OCI-M2 (cell line): ENCODE measurements around the gene GPHB5.
"Not testable (repeated sequence)": the region's sequence is repeated elsewhere in the genome, so short reads cannot be mapped to it uniquely, and the experiment has no call there.

Source experiments
- DNase-seq: peaks from one replicate; lab custom pipeline; 2025; ENCODE audit not compliant: unreplicated experiment; lab: John Stamatoyannopoulos, UW

The GPHB5 gene

GRCh38 chr14:63296060-63296563 is 22.6 kb downstream of the GPHB5 start:
- DNase-seq, result no peak

GRCh38 chr14:63295231-63295685 is 23.5 kb downstream of the GPHB5 start:
- DNase-seq, result no peak

- no peak for DNase-seq
Measured at GRCh38 chr14:63292805-63293204, 25.9 kb downstream of the GPHB5 start.

GRCh38 chr14:63290741-63291430 is 27.8 kb downstream of the GPHB5 start:
- DNase-seq, result no peak

GRCh38 chr14:63288853-63289252 is 29.9 kb downstream of the GPHB5 start:
- no peak for DNase-seq

GRCh38 chr14:63287666-63288483 is 30.9 kb downstream of the GPHB5 start:
- DNase-seq, result no peak

- DNase-seq, result no peak
Measured at GRCh38 chr14:63286071-63286470, 32.7 kb downstream of the GPHB5 start.

GRCh38 chr14:63283884-63284248 is 34.9 kb downstream of the GPHB5 start:
- no peak for DNase-seq

- no peak for DNase-seq
Measured at GRCh38 chr14:63282997-63283883, 35.5 kb downstream of the GPHB5 start.

- not testable (repeated sequence) for DNase-seq
Measured at GRCh38 chr14:63279933-63280332, 38.8 kb downstream of the GPHB5 start.

- DNase-seq, result no peak
Measured at GRCh38 chr14:63277591-63278183, 41.0 kb downstream of the GPHB5 start.

GRCh38 chr14:63276492-63277342 is 42.0 kb downstream of the GPHB5 start:
- no peak for DNase-seq

GRCh38 chr14:63276016-63276415 is 42.7 kb downstream of the GPHB5 start:
- no peak for DNase-seq

GRCh38 chr14:63275611-63276010 is 43.1 kb downstream of the GPHB5 start:
- DNase-seq, result no peak

- no peak for DNase-seq
Measured at GRCh38 chr14:63273717-63274655, 44.7 kb downstream of the GPHB5 start.

GRCh38 chr14:63273129-63273528 is 45.6 kb downstream of the GPHB5 start:
- DNase-seq, result no peak

GRCh38 chr14:63269561-63270225 is 49.0 kb downstream of the GPHB5 start:
- DNase-seq, result no peak

GRCh38 chr14:63268771-63269170 is 50.0 kb downstream of the GPHB5 start:
- DNase-seq, result no peak
